NCI-H2107 treated with DMSO at 0.1 percent for 48 hours (cell line): ENCODE results near the gene SLC25A34.

ENCODE experiments used
- DNase-seq: peaks from one replicate; lab custom pipeline; 2025; ENCODE audit not compliant: unreplicated experiment; lab: John Stamatoyannopoulos, UW

The SLC25A34 gene

GRCh38 chr1:15731735-15732685 lies 4.0 kb upstream of the SLC25A34 start:
- no peak for DNase-seq

- no peak for DNase-seq
Observed at GRCh38 chr1:15732686-15733081, 3.4 kb upstream of the SLC25A34 start.

GRCh38 chr1:15733218-15733725 lies 2.8 kb upstream of the SLC25A34 start:
- no peak for DNase-seq

DNA sequence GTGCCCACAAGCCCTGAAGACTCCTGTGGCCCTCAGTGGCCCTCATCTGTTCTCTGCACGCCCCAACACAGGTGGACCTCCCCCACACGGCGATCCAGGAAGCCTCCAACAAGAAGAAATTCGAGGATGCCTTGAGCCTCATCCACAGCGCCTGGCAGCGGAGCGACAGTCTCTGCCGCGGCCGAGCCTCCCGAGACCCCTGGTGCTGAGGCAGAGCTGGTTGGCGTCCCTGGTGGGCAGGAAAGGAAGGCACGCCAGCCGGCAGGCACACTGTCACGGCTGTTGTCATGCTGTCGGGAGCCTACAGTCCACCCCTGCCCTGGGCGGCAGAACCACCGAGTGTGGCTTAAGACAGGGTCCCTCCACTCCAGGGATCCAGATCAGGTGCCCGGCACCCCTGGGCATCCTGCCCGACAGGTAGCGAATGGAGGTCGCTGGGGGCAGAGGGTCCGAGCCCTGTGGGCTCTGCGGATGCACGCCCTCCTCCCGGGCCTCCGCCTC lies 2.3 kb upstream of the SLC25A34 start:
- no peak for DNase-seq

DNA sequence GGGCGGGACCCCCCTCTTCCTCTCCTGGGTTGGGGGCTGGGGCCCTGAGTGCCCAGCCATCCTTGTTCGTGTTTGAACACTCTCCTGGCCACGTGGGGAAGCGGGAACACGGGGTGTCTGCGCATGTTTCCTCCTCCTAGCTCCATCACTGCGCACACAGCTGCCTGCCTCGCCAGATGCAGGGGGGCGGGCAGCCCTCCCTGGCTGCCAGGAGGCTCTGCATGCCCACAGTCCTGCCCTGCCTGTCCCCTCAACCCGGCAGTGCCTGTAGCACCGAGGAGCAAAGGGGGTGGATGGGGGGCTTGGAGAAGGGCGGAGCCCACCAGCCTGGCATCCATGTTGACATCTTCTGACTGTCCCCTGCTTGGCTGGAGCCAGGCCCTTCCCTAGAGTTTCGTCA lies 1.8 kb upstream of the SLC25A34 start:
- no peak for DNase-seq

GRCh38 chr1:15734901-15735300 lies 1.2 kb upstream of the SLC25A34 start:
- DNase-seq = no peak

GRCh38 chr1:15735304-15736037 lies 587 bp upstream of the SLC25A34 start:
- DNase-seq = no peak

- no peak for DNase-seq
Observed at GRCh38 chr1:15736892-15737261, 819 bp downstream of the SLC25A34 start.

DNA sequence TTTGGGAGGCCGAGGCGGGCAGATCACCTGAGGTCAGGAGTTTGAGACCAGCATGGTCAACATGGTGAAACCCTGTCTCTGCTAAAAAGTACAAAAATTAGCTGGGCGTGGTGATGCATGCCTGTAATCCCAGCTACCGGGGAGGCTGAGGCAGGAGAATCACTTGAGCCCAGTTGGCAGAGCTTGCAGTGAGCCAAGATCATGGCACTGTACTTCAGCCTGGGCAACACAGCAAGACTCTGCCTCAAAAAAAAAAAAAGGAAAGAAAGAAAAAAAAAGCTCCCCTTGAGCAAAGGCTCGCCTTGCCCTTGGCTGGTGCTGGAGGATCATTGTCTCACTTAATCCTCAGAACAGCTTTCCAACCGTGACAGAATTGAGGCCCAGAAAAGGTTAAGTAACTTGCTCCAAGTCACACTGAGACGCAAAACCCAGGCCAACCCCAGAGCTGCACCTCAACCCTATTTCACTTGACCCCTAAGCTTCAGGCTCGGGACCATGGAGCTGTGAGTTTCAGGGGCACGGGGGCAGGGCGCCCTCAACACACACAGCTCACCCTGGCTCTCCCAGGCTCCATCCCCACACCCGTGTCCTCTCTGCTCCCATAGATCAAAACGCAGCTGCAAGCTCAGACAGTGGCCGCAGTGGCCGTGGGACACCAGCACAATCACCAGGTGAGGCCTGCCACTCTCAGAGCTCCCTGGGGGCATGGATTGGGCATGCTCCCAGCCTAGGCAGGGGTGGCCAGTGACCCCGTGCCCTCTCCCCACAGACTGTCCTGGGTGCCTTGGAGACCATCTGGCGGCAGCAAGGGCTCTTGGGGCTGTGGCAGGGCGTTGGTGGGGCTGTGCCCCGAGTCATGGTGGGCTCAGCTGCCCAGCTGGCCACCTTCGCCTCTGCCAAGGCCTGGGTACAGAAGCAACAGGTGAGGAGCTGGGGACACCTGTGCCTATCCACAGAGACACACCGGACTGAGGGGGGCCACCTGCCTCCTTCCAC lies 1.6 kb downstream of the SLC25A34 start:
- DNase-seq = no peak

DNA sequence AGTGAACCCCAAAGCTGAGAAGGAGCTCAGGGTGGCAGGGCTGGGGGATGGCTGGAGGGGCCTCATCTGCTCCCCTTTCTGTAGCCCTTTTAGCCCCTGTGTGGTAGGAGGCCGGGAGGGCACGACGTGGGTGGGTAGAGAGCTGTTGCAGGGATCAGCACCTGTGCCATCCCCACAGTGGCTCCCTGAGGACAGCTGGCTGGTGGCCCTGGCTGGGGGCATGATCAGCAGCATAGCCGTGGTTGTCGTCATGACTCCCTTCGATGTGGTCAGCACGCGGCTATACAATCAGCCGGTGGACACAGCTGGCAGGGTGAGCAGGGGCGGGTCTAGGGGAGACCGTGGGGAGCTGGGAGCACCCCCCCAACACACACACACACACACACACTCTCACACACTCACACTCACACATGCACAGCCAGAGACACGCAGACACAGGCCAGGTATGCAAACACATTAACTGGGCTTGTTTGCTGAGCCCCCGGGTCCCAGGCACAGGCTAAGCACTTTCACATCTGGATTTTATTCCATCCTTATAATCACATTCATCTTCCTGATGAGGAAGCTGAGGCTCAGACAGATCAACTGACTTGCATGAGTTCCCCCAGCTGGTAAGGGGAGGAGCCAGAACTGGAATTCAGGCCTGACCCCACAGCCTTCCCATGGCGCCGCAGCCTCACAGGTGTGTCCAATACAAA lies 2.5 kb downstream of the SLC25A34 start:
- no peak for DNase-seq

GRCh38 chr1:15739259-15739658 lies 3.2 kb downstream of the SLC25A34 start:
- no peak for DNase-seq

DNA sequence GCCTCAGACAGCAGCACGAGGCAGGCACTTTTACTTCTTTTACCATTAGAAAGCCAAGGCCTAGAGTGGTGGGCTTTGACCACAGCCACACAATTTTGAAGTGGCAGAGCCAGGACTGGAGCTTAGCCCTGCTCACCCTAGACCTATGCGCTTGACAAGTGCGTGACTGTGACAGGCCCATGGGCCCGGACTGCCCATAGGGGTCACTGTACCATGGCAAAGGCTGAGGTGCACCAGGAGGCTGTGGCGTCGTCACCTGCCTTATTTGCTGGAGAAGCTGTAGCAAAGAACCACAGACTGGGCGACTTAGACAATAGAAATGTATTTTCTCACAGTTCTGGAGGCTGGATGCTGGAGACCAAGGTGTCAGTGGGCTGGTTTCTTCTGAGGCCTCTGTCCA lies 3.7 kb downstream of the SLC25A34 start:
- DNase-seq = no peak

DNA sequence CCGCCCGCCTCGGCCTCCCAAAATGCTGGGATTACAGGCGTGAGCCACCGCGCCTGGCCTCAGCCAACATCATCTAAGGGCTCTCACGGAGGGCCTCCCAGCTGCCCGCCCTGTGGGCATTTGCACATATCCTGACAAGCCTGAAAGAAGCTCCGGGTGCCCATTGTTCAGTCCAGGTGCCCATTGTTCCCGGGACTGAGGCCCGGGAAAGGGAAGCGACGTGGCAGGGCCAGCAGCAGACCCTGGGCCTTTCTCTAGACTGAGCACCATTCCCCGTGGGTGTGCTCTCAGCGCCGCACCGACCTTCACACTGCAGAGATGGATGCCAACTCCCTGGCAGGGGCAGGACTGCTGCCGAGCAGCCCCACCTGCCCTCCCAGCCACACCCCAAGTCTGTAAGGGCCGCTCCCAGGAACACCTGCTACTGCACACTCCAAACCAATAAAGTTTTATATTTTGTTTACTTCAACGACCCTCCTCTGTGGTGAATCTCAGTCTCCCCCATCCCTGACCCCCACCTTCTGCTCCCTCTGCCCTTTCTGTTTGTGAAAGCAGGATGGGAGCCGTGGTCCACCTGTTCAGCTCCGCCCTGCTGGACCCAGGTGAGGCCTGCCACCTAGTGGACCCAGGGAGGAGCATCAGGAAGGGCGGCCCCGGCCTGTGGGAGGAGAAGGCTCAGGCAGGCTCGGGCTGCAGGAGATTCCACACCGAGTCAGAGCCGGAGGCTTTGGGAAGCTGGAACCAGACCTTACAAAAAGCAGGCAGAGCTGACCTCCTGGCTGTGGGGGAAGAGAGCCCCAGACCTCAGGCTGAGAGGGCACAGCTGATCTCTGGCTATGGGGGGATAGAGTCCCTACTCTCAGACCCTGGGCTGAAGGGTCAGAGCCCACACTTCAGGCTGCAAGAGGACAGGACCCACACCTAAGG lies 5.1 kb downstream of the SLC25A34 start:
- peak; percentile 86 for DNase-seq

GRCh38 chr1:15742339-15742801 lies 6.3 kb downstream of the SLC25A34 start, which contains the start of gene TMEM82:
Gene TMEM82 (plus strand): TSS chr1:15742499. CDS start chr1:15742560, 61 bp downstream.
- DNase-seq = no peak

GRCh38 chr1:15744122-15744679 lies 8.1 kb downstream of the SLC25A34 start:
- no peak for DNase-seq

- no peak for DNase-seq
Observed at GRCh38 chr1:15747378-15747777, 11.3 kb downstream of the SLC25A34 start.

- no peak for DNase-seq
Observed at GRCh38 chr1:15748264-15748663, 12.2 kb downstream of the SLC25A34 start.

DNA sequence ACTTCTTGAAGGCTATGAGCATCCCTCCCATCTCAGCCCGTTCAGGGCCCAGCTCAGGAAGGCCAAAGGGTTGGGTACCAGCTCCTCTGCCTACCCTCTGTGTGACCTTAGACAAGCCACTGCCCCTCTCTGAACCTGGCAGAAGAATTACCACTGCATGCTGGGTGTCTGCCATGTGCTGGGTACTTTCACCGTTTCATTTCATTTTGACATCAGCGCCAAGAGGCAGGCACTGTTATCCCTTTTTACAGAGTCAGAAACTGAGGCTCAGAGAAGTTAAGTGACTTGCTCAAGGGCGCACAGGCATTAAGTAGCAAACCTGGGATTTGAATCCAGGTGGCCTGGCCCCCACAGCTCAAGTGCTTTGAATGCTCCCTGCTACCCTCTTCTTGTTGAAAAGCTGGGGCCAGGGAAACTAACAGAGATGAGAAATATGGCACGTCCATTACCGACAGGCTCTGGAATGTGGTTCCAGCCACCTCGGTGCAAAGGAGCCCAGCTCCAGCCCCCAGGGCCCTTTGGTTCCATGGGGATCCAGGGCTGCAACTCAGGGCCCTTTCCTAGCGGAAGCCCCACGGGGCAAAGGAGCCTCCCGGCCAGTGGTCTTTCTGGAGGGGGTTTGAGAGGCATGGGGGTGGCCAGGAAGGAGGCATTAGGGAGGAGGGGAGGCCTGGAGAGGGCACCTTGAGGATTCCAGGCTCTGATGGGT lies 12.8 kb downstream of the SLC25A34 start:
- DNase-seq = no peak
